ENCODE data around the gene DAAM1.
A peak's percentile ranks its signal among the peaks of the same experiment; 100 is the strongest.

DAAM1 gene

DNA sequence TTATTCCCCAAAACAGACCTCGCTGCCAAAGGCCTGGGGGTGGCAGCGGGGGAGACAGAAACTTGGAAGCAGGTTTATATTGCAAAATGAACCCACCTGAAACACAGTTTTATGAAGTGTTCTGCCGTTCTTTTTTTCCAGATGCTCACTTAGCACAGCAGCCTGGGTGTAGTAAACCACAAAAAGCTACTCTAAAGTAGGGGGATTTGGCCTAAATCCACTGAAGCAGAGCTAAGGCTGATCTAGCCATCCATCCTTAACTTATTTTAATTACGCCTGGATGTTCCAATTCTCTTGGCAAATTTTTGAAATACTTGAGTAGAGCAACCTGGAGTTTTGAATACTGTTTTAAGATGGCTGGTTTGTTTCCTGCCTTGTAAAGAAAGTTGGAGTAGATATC is 155.5 kb downstream of the DAAM1 start:
- DNase-seq, result no peak

DNA sequence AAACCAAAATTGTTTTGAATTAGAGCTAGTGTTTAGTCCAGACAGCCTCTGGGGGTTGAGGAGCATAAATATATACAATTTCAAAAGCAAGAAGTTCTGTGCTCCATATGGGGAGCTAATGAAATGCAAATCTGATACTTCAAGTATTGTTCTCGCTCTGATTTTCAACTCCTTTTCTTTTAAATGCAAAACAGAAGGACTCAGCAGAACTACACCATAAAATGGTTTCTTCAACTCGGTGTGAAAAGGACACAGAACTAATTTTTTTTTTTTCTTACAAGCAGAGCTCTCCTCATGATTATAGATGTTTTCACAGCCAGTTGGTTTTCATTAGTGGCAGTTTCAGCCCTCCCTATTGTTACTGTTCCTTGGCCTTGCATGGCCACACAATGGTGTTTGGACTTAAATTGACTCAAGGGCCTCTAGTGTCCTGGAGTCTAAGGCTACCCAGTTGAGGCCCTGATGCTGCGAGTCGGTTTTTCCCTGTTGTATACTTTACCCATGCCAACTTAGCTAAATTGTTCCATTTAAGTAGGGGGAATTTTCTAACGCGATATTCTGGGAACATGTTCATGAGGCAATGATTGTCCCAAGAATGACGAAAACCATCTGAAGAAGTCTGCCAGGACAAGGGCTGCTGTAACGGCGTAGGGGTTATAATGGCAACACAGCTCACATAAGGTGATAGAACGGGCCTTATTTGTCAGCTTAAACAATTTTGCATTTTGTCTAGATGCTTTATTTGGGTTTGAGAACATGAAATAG is 156.4 kb downstream of the DAAM1 start:
- DNase-seq, result no peak

DNA sequence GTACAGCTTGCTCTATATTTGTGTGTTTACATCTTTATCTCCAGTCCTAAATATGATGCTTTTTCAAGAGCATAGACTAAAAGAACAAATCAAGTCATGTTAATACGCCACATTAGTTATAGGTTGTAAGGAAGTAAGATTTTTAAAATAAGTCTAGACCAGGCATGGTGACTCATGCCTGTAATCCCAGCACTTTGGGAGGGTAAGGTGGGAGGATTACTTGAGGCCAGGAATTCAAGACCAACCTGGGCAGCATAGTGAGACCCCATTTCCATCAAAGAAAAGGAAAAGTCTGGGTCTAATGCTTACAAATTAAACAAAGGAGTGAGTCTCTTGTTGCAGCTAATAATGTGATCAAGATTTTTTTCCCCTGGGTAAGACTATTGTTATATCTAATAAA is 157.9 kb downstream of the DAAM1 start:
- DNase-seq, result no peak

DNA sequence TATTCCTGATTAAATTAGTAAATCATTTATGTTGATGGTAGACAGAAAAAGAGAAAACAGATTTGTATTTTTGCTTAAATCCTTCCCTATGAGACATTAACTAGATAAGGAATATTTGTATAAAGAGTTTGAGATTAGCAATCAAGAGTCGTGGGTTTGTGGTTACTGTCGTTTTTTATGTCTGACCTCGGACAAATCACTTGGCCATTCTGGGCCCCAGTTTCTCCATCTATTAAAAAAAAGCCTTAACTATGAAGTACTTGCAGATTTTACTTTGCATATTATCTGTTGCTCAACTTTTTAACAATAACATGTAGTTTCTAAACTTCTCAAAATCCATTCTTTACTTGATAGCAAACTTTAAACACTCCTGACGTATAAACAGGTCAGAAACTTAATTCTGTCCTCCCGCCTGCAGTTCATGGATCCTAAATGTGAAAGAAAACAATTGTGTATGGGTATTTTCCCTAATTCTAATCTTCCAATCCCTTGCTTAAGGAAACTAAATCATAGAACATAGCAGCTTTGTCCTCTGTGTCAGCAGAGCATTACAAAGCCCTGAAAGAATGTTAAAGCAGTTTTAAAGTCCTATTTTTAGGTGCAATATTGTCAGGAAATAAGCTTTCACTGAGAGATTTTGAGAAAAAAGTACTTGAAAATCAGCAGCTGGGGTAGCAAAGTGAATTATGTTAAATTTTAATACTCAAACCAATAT is 158.5 kb downstream of the DAAM1 start:
- DNase-seq, result peak; percentile 30

DNA sequence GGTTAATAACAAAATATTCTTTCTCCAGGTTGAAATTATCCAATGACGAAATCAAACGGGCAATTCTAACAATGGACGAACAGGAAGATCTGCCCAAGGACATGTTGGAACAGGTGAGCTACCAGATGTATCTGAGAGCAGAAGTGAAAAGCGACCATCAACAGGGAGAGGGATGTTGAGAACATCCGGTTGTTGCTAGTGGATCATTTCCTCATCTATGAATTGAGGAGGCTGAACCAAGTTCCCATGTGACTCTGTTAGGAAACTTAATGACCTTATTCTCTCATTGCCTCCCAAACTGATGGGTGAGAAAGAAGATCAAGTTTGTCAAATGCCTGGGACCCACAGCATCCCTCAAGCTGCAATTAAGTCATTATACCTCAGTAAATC is 159.0 kb downstream of the DAAM1 start:
- no peak for DNase-seq

DNA sequence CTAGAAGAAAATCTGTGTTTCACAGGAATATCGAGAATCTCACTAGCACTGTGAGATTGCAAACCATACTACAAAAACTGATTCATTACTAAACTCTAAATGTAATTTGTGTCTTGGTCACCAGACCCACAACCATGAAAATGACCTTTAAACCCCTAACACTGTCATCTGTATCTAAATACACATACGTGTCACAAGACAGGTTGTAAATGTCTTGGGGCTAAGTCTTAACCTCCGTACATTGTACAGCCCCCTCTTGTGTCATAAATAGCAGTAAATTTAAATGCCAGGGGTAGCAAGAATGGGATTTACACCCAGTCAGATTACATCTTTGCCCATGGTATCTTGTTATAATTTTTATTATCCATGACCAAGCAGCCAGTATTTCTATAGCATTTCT is 159.4 kb downstream of the DAAM1 start:
- DNase-seq, result no peak

DNA sequence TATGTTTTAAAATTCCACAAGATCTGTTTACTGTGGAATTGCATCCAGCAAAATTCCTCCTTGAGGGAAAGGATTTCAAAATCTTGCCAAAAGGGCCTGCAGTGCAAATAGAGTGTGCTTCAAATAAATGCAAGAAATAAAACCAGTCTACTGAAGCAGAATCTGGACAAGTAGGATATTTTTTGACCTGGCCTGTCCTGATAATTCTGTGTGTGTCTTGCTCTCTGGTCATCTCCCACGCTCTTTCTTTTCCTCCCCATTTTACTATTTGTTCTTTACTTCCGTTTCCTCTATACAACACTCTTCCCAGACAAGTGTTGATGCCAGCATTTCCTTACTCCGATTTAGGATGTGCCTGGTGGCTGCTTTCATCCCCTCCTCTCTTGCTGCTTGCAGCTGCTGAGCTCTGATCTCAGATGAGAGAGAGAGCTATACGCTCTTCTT is 160.8 kb downstream of the DAAM1 start:
- DNase-seq, result no peak

DNA sequence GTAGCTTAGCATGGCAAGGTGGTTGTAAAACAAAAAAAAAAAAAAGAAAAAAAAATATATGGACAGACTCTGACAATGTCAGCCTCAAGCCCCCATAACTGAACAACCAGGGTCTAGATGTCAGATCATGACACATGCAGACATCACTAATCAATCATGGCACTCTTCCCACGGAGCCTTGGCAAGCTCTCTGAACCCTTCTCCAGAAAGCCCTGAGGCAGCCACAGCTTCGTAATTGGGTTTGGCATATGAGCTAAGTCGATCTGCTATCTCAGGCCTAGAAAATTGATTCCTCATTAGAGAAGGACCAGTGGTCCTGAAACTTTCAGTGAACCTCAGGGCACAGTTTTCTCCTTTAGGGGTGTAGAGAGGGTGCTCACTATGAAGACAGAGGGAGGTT is 164.5 kb downstream of the DAAM1 start:
- DNase-seq, result no peak

DNA sequence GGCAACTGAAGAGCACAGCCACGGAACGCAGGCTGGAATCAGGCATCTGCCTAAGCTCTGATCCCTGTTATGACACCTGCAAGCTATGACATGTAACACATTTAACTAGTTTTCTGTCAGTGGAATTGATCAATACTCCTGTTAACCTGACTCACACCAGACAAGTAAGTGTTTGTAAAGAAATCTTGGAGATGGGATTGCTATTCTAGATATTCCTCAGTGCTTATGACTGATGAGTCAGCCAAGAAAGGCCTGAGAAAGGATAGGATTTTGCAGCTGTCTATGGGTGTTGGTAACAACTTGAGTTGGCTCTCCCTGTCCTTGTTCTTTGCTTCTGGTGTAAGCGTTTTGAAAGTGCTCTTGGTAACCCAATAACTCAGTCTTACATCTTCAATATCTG is 166.2 kb downstream of the DAAM1 start:
- DNase-seq, result peak; percentile 58

DNA sequence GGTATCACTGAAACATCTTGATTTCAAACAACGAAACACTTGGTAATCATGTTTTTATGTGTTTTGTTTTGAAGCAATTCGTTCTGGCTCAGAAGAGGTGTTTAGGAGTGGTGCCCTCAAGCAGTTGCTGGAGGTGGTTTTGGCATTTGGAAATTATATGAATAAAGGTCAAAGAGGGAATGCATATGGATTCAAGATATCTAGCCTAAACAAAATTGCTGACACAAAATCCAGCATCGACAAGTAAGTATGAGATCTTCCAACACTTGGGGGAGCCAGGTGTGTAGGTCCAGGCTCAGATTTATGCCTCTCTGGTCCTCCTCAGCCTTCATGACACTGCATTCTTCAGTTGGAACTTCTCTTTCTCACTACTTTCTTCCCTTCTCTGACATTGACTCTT is 166.6 kb downstream of the DAAM1 start:
- no peak for DNase-seq

DNA sequence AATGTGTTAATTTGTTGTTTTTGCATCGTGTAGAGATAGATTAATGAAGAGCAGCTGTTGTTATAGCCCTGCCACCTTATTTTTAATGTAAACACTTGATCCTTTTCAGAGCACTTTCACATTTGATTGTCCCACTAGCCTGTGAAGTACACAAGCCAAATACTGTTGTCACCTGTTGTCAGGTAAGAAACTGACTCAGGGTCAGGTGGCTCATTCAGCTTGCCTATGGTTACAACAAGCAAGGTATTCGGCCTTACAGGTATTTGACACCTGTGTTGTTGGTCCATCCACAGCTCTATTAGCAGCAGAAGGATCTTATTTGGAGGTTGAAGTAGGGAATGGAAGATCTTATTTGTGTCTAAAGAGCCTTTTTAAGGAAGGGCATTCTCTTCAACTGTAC is 167.8 kb downstream of the DAAM1 start:
- no peak for DNase-seq

DNA sequence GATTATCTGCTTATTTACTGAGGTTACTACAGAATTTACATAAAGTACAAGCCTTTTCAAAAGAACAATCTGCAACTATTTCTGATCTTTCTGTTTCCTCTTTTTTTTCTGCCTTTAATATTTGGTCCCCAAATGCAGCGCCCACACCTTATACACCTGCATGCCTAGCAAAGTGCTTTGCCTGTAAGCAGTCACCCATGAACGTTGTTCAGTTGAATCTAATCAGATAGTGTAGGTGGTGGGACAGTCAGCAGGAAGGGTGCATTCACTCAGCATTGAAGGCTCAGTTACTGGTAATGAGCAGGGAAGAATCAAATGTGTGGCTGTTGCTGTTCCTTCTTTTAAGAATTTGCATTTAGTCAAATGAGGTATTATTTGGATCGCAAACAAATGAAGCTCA is 168.3 kb downstream of the DAAM1 start:
- no peak for DNase-seq

DNA sequence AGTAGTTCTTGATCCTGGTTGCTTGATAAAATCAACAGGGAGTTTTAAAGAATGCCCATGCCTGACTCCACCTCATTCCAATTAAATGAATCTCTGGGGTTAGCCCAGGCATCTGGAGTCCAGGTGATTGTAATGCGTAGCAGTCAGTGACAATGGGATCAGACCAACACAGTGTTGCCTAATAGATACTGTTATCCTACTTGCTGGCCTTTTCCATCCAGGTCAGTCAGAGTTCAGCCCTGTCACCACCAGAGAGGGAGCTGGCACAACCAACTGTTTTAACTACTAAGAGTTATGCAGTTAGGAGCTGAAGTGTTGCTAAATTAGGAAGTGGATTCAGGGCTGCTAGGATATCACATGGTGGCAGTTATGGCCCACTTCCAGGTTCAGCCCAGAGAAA is 169.6 kb downstream of the DAAM1 start:
- DNase-seq, result peak; percentile 86

DNA sequence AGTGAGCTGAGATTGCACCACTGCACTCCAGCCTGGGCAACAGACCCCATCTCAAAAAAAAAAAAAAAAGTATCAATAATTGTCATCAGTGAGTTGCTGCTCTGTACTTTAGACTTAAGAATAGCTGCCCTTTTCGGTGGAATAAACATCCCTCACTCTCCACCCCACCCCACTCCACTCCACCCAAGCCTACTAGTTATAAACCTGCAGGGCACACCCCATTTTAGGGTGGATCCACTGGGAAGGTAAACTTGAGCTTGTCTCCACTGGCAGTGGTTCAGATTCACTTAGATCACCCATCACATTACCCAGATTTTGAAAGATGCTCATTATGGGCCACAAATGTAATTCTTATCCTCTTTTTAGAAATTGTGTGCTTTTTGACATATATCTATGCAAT is 170.3 kb downstream of the DAAM1 start:
- no peak for DNase-seq

DNA sequence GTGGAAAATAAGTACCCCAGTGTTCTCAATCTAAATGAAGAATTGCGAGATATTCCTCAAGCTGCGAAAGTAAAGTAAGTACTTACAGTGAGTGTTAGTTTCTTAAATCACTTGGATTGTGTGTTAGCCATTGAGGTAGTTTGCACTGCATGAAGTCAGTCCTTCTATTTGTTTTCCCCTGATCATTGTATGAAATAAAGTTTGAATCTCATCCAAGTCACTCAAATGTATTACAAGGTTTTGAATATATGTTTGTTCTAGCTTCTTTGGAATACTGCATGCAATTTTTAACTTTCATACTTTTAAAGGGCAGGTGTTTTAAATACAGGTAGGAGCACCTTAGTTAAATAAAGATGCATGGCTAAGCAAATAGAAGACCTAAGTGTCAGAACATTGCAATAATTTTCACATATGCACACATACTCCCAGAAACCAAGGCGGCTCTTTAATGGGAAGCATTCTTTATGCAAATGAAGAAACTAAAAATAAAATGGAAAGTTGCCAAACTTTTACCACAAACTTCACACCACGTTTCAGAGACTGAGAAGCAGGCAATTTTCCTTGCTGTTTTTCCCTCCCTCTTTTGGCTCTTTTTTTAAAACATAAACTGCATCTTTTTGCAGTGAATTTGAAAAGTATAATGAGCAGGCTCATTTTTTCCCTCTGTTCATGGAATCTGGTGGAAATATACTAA is 171.1 kb downstream of the DAAM1 start:
- peak; percentile 56 for DNase-seq

DNA sequence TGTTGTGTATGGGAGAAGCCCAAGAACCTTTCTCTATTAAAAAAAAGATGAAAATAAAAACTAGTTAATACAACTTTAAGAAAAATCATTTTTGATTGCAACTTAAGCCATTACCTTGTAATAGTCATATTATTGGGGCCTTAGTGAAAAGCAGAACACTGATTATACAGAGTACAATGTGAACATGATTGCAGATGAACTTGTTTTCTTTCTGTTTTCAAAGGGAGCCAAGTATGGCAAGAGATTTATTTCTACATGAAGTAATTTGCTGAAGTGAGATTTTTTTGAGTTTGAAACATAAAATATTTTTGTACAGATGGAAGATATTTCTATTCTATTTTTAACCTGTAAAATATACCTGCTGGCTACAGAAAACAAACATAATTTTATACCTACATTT is 171.8 kb downstream of the DAAM1 start:
- no peak for DNase-seq

DNA sequence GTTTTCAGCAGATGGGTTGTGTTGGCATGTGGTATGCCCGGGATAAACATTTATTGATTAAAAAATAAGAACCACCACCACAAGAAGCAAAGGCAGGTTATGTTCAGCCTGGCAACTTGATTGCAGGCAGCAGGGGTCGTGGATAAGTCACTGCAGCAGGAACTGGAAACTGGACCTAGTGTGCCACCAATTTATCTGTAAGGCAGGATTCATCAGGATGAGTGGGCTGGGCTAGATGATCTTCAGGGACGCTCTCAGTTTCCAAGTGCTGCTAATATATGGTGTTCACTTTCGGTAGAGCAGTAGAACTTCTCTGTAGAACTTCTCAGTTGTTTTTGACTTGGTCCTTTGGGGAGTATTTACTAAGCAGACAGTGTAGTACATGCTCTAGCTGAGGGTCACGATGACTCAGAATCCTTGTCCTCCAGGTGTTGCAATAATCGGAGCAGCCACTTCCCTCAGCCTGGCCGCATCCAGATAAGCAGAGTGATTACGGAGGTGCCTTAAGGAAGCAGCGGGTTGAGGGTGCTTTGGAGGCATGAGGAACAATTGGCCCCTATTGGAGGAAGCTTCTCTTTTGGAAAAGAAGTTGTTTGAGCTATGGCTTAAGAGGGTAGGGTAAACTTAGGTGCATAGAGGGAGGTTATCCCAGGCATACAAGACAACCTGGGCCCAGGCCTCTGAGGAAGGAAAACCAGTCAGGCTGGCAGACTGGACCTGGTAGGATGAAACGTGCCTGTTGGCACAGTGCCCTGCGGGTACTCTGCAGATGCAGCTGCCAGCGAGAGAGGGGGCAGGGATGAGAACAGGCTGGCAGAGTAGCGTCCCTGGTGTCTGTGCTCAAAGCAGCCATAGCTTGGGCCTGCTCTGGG is 172.7 kb downstream of the DAAM1 start:
- DNase-seq, result peak; percentile 65

DNA sequence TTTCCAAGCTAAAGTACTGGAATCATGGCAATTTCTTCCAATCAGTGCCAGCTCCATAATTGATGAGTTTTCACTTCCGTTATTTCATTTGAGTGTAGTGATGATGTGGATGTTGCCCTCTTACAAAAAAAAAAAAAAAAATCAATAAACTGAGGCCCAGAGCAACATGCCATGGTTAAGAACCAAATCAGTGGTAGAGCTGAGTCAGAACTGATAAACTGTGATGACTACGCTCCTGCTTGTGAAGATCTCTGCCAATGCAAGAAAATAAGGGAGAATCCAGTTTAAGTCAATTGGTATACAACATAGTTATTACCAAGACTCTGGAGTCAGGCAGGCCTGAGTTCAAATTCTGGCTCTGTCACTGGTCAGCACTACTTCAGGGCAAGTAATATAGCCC is 174.0 kb downstream of the DAAM1 start:
- DNase-seq, result peak; percentile 42

DNA sequence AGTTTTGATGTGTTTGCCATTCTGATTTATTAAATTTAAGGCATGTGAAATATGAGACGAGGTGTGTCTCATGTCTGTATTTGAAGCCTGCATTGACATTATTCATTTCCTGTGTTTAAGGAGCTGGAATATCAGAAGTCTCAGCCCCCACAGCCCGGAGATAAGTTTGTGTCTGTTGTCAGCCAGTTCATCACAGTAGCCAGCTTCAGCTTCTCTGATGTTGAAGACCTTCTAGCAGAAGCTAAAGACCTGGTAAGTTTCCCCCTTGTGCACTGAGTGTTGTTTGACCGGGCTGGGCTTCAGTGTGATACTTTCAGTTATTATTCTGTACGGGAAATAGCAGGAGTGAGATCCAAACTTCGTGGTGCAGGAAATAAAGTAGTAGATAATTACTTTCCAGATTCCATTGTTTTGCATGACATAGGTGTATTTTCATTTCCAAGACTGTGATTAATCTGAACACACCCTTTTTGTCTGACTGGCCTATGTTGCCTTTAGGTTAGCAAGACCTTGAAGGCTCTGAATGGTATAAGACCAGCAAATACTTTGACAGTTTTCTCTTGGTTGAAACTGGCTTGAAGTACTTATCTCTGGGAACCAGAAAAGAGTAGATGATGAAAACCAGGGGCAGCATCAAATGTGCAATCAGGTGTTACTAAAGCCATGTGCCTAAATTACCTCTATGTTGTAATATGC is 175.2 kb downstream of the DAAM1 start:
- DNase-seq, result peak; percentile 68

DNA sequence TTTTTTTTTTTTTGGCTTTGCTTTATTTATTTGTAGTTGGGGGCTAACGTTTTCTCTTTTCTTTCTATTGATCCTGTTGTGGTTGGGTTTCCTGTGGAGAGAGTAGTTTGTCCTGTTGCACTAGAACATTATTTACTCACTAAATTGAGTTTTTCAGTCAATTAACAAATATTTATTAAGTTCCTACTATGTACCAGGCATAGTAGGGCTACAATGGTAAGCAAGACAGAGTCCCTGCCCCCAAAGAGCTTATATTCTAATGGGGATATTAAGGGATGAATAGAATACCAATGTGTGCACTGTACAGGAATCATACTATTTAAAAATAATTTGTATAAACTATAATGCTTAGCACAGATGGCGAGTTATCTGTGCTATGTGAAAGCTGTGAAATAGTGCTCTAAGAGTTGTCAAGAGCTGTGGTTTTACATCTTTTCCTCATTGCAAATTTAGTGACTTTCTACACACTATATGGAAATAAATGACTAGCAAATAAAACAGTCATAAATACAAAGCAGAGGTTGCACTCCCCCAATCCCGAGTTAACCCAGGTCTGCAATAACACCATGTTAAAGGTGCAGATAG is 181.8 kb downstream of the DAAM1 start:
- no peak for DNase-seq

DNA sequence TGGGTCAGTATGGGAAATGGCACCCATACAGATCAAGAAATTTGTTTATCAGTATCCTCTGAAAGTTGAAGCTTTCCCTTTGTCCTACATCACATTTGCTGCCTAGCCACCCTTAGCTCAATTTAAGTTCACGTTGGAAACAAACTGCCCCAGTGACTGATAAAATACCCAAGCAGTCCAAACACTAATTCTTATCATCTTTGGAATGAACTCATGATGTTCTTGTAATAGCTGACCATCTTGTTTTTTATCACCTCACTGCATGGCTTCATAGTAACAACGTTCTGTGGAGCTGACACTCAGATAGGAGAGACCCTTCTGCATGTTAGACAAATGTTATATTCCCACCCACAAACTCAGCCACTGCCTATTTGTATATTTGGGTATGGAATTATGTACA is 183.3 kb downstream of the DAAM1 start:
- DNase-seq, result no peak

DNA sequence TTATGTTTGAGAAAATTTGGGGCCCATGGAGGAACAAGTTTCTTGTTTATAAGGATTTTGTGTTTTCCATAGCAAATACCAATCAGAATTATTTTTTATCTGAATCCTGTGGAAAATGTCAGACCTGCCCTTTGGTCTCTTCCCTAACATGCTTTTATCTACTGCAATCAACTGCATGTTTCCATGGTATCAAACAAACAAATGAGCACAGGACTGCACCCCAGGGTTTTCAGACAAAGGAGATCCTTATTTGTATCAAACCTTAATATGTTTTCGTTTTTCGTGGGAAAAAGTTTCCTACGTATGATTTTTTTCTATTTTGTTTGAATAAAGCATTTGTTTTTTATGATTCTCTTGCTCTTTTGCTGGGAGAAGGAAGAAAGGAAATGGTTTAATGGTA is 185.6 kb downstream of the DAAM1 start:
- no peak for DNase-seq

Measured in fibroblast of skin of right biceps (primary cell).